ENCODE measurements around the gene RAD51B. TPM values are rescaled to one million over a fixed set of nuclear protein-coding genes. Genes with fewer than 3 reads are reported as not detected.

Gene RAD51B
- total RNA-seq, 1 experiment from 2014 or later = 14.2 TPM

DNA sequence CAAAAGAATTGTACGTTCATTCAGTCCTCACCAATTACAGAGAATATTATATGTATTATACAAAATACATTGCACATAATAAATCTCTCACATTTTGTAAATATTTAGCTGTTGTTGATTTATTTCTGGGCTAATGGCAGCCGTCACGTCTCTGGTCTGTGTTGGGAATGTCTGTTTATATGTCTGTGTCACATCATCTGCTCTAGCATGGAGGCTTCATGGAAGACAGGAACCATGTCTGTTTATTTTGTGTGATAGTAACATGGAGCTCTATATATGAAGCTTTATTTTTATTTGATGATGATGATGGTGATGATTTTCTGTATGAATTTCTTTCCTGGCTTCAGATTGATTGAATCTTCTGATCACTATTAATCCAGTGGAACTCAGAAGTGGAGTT is 138.4 kb downstream of the RAD51B start:
- ATAC-seq (no peak), DNase-seq (ENCODE audit: low spot score) (no peak)
- H3K4me3 Mint-ChIP-seq = no peak overlapping the region
- H3K36me3 Mint-ChIP-seq = no peaks in the 10 kb centered on the region
- ChIA-PET POLR2A (no interaction called here), CTCF (no interaction called here)
- TF ChIP-seq, protein P1, sequence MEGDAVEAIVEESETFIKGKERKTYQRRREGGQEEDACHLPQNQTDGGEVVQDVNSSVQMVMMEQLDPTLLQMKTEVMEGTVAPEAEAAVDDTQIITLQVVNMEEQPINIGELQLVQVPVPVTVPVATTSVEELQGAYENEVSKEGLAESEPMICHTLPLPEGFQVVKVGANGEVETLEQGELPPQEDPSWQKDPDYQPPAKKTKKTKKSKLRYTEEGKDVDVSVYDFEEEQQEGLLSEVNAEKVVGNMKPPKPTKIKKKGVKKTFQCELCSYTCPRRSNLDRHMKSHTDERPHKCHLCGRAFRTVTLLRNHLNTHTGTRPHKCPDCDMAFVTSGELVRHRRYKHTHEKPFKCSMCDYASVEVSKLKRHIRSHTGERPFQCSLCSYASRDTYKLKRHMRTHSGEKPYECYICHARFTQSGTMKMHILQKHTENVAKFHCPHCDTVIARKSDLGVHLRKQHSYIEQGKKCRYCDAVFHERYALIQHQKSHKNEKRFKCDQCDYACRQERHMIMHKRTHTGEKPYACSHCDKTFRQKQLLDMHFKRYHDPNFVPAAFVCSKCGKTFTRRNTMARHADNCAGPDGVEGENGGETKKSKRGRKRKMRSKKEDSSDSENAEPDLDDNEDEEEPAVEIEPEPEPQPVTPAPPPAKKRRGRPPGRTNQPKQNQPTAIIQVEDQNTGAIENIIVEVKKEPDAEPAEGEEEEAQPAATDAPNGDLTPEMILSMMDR (IDR thresholded peaks at IDR 0.05) = no peak
- no peak for TF ChIP-seq ZNF317 (CRISPR knock-in tag; IDR thresholded peaks at IDR 0.05; ENCODE audit: borderline replicate concordance, low read depth)
- no peak for TF ChIP-seq JUN (CRISPR knock-in tag; IDR thresholded peaks at IDR 0.05)
- no peak for TF ChIP-seq FOXJ3 (CRISPR knock-in tag; IDR thresholded peaks at IDR 0.05; ENCODE audit: borderline replicate concordance)
- no peak for TF ChIP-seq OVOL2 (CRISPR knock-in tag; IDR thresholded peaks at IDR 0.05; ENCODE audit: borderline replicate concordance)
- TF ChIP-seq, protein P2, sequence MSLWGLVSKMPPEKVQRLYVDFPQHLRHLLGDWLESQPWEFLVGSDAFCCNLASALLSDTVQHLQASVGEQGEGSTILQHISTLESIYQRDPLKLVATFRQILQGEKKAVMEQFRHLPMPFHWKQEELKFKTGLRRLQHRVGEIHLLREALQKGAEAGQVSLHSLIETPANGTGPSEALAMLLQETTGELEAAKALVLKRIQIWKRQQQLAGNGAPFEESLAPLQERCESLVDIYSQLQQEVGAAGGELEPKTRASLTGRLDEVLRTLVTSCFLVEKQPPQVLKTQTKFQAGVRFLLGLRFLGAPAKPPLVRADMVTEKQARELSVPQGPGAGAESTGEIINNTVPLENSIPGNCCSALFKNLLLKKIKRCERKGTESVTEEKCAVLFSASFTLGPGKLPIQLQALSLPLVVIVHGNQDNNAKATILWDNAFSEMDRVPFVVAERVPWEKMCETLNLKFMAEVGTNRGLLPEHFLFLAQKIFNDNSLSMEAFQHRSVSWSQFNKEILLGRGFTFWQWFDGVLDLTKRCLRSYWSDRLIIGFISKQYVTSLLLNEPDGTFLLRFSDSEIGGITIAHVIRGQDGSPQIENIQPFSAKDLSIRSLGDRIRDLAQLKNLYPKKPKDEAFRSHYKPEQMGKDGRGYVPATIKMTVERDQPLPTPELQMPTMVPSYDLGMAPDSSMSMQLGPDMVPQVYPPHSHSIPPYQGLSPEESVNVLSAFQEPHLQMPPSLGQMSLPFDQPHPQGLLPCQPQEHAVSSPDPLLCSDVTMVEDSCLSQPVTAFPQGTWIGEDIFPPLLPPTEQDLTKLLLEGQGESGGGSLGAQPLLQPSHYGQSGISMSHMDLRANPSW (CRISPR knock-in tag; conservative IDR thresholded peaks at IDR 0.05; ENCODE audit: low read depth) = no peak
- TF ChIP-seq, protein P3, sequence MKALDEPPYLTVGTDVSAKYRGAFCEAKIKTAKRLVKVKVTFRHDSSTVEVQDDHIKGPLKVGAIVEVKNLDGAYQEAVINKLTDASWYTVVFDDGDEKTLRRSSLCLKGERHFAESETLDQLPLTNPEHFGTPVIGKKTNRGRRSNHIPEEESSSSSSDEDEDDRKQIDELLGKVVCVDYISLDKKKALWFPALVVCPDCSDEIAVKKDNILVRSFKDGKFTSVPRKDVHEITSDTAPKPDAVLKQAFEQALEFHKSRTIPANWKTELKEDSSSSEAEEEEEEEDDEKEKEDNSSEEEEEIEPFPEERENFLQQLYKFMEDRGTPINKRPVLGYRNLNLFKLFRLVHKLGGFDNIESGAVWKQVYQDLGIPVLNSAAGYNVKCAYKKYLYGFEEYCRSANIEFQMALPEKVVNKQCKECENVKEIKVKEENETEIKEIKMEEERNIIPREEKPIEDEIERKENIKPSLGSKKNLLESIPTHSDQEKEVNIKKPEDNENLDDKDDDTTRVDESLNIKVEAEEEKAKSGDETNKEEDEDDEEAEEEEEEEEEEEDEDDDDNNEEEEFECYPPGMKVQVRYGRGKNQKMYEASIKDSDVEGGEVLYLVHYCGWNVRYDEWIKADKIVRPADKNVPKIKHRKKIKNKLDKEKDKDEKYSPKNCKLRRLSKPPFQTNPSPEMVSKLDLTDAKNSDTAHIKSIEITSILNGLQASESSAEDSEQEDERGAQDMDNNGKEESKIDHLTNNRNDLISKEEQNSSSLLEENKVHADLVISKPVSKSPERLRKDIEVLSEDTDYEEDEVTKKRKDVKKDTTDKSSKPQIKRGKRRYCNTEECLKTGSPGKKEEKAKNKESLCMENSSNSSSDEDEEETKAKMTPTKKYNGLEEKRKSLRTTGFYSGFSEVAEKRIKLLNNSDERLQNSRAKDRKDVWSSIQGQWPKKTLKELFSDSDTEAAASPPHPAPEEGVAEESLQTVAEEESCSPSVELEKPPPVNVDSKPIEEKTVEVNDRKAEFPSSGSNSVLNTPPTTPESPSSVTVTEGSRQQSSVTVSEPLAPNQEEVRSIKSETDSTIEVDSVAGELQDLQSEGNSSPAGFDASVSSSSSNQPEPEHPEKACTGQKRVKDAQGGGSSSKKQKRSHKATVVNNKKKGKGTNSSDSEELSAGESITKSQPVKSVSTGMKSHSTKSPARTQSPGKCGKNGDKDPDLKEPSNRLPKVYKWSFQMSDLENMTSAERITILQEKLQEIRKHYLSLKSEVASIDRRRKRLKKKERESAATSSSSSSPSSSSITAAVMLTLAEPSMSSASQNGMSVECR (CRISPR knock-in tag; IDR thresholded peaks at IDR 0.05; ENCODE audit: borderline replicate concordance) = no peak
- TF ChIP-seq ZNF671 (CRISPR knock-in tag; IDR thresholded peaks at IDR 0.05) = no peak
- TF ChIP-seq ZNF232 (CRISPR knock-in tag; IDR thresholded peaks at IDR 0.05) = no peak
- TF ChIP-seq SMAD4 (CRISPR knock-in tag; IDR thresholded peaks at IDR 0.05) = no peak
- TF ChIP-seq RORB (CRISPR knock-in tag; IDR thresholded peaks at IDR 0.05) = no peak
- no peak for TF ChIP-seq GABPB1 (CRISPR knock-in tag; IDR thresholded peaks at IDR 0.05)
- TF ChIP-seq, protein P4, sequence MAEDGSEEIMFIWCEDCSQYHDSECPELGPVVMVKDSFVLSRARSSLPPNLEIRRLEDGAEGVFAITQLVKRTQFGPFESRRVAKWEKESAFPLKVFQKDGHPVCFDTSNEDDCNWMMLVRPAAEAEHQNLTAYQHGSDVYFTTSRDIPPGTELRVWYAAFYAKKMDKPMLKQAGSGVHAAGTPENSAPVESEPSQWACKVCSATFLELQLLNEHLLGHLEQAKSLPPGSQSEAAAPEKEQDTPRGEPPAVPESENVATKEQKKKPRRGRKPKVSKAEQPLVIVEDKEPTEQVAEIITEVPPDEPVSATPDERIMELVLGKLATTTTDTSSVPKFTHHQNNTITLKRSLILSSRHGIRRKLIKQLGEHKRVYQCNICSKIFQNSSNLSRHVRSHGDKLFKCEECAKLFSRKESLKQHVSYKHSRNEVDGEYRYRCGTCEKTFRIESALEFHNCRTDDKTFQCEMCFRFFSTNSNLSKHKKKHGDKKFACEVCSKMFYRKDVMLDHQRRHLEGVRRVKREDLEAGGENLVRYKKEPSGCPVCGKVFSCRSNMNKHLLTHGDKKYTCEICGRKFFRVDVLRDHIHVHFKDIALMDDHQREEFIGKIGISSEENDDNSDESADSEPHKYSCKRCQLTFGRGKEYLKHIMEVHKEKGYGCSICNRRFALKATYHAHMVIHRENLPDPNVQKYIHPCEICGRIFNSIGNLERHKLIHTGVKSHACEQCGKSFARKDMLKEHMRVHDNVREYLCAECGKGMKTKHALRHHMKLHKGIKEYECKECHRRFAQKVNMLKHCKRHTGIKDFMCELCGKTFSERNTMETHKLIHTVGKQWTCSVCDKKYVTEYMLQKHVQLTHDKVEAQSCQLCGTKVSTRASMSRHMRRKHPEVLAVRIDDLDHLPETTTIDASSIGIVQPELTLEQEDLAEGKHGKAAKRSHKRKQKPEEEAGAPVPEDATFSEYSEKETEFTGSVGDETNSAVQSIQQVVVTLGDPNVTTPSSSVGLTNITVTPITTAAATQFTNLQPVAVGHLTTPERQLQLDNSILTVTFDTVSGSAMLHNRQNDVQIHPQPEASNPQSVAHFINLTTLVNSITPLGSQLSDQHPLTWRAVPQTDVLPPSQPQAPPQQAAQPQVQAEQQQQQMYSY (CRISPR knock-in tag; IDR thresholded peaks at IDR 0.05) = no peak
- no peak for TF ChIP-seq EMX1 (CRISPR knock-in tag; IDR thresholded peaks at IDR 0.05)
- no peak for TF ChIP-seq ESRRA (CRISPR knock-in tag; IDR thresholded peaks at IDR 0.05; ENCODE audit: borderline replicate concordance)
- TF ChIP-seq, protein P5, sequence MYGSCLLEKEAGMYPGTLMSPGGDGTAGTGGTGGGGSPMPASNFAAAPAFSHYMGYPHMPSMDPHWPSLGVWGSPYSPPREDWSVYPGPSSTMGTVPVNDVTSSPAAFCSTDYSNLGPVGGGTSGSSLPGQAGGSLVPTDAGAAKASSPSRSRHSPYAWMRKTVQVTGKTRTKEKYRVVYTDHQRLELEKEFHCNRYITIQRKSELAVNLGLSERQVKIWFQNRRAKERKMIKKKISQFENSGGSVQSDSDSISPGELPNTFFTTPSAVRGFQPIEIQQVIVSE (CRISPR knock-in tag; IDR thresholded peaks at IDR 0.05; ENCODE audit: borderline replicate concordance) = no peak
- TF ChIP-seq, protein P6, sequence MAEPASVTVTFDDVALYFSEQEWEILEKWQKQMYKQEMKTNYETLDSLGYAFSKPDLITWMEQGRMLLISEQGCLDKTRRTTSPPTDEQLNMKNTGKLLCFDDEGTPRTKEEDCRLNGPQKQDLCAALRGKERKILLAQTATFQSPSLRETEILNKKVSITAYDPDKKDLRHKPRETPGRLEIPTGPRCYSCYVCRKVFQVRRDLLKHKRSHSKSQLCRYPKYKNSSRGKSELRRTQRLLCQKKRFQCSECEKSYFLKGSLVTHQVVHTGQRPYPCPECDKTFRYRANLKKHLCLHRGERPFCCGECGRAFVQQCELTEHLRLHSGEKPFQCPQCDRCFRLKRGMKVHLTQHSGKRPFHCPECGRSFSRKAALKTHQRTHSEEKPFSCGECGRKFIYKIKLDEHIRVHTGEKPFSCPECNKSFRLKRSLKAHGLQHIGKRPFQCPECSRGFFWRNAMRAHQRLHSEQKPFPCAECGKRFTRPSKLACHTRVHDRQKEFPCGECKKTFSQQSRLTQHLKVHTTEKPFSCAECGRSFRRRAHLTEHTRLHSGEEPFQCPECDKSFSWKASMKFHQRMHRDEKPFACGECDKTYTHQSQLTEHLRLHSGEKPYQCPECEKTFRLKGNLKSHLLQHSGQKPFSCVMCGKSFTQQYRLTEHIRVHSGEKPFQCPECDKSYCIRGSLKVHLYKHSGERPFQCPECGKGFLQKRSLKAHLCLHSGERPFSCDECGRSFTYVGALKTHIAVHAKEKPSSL (CRISPR knock-in tag; conservative IDR thresholded peaks at IDR 0.05) = no peak
- H3K4me1 Mint-ChIP-seq = no peaks in the 10 kb centered on the region
- H3K27me3 Mint-ChIP-seq (ENCODE audit: low read depth) = no peaks in the 10 kb centered on the region
- no peaks in the 10 kb centered on the region for H3K9me3 Mint-ChIP-seq
- no peak overlapping the region for H3K27ac Mint-ChIP-seq
